Sigmoid colon (tissue), 4 donors: Measurements from ENCODE around the gene IMMP2L.

Experiments used
- CTCF ChIP-seq, 4 experiments: fragments of 450-650 bp in 3 of 4; fragments of 200-600 bp in 1 of 4; IDR thresholded peaks; one replicate each; pipeline ENCODE4 v1.5.1; 2016 to 2019; ENCODE audit warnings: antibody characterized with exemption in 4 of 4, mild to moderate bottlenecking in 3 of 4, moderate library complexity in 2 of 4
- POLR2A ChIP-seq, 2 donors: fragments of 450-650 bp; IDR thresholded peaks; one replicate each; pipeline ENCODE4 v1.6.1; 2016; ENCODE audit warnings: antibody characterized with exemption in 2 of 2, mild to moderate bottlenecking in 2 of 2, moderate library complexity in 2 of 2
- POLR2AphosphoS5 ChIP-seq, 4 donors: sonication (generic); formaldehyde crosslinking; IDR thresholded peaks; one replicate each; pipeline ENCODE4 v1.6.1; 2017; ENCODE audit warnings: antibody characterized with exemption in 4 of 4

- no peak for TF ChIP-seq CTCF (IDR thresholded peaks at IDR 0.05)
- TF ChIP-seq POLR2A (IDR thresholded peaks at IDR 0.05) = no peak
- TF ChIP-seq POLR2AphosphoS5 (IDR thresholded peaks at IDR 0.05) = no peak
These were observed 155.0 kb downstream of the IMMP2L start for GRCh38 chr7:111407258-111407657.
